D341Med (cell line): ENCODE results near the gene ACOX2.

Experiments
- DNase-seq: peaks from one replicate; pipeline ENCODE4 v3.0.0; 2012; ENCODE audit warnings: low spot score

Gene ACOX2

DNA sequence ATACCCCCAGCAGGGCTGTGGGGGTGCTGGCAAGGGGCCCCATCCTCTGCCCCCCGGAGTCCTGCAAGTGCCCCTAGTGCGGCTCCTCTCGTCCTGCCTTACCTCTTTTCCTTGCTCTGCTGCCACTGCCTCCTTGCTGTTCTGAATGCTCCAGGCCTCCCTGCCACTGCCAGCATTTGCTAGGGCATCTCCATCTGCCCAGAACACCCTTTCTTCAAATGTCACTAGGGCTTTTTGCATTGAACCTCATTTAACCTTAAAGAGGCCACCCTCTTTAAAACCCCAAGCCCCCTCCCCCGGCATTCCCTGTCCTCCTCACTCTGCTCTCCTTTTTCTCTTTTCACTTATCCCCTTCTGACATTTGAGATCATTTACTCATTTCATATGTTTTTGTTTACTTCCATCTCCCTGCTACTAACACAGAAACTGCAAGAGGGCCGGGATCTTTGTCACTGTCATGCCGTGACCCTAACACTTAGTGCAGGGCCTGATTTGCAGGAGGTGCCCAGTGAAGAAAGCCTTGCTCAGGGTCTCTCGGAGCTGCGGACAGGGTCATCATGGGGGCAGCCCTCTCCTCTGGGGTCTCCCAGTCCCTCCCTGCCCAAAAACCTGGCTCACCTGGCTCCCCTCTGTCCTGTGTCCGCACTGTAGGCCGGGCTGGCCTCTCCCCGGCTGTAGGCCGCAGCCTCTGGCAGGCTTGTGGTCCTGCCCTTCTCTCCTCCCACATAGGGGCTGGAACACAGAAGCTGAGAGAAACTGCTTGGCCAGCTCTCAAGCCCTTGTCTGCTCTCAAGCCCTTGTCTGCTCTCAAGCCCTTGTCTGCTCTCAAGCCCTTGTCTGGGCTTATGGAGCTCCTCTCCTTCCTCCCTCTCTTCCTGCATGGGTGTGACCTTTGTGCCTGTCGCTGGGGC is at the start of gene ACOX2:
Gene ACOX2 (minus strand): TSS at position 690 of the 911 bp plus-strand sequence. CDS start 2,084 bp downstream, outside the sequence.
- DNase-seq: no peak

DNA sequence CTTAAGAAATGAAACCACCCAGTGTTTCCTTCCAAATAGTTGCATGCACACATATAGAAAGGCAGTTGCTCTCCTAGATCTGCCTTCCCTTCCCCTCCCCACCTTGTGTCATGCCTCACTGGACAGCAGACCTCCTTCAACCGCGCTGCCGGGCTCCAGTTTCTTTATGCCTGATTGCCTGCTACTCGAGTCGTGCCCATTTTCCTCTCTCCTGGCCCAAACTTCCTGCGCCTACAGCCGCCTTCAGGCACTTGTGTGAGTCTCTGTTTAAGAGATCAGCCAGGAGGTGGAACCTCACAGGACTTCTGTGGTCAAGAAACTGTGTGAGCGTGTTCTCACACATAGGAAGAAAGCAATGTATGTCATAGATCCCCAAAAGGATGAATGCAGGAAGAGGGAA is 49.0 kb upstream of the ACOX2 start:
- DNase-seq: no peak

DNA sequence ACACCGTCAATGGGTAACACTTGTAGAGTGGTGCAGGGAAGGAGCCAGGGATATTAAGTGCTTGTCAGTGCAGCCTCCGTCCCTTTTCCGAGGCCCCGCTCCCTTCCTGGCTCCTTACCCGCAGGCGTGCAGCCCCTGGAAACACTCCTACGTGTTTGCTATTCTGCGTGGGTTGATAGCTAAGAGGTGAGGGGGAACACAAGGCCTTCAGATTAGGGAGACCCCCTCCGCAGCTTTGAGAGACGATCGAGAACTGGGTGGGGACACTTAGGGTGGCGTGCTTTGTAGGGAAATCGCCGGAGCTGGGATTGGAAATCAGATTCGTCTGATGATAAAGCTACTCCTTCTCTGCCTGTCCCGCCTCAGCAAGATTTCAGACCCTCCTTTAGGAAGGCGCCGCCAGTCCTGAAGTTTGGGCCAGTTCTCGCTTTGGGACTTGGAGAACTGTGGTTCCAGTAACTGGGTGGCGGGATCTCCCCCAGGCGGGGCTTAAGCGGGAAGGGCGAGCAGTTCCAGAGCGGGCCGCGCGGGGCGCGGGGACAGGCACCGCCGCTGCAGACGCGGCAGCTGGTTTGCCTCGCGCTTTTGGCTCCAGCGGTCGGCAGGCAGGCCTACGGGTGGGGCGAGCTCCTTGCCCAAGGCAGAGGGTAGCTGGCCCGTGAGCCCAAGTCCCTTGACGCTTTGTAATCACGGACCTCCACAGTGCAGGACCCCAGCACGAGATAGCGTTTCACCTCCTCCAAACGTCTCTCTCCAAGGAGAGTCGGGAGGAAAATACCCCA is 48.2 kb upstream of the ACOX2 start:
- peak; percentile 97 for DNase-seq

DNA sequence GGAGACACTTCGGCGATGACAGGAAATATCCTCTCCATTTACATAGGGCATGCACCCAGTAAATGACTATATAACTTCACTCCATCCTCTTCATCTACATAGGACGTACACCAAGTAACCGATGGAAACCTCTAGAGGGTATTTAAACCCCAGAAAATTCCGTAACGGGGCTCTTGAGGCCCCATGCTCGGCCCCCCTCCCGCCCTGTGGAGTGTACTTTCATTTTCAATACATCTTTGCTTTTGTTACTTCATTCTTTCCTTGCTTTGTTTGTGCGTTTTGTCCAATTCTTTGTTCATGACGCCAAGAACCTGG is 47.7 kb upstream of the ACOX2 start:
- DNase-seq: no peak

DNA sequence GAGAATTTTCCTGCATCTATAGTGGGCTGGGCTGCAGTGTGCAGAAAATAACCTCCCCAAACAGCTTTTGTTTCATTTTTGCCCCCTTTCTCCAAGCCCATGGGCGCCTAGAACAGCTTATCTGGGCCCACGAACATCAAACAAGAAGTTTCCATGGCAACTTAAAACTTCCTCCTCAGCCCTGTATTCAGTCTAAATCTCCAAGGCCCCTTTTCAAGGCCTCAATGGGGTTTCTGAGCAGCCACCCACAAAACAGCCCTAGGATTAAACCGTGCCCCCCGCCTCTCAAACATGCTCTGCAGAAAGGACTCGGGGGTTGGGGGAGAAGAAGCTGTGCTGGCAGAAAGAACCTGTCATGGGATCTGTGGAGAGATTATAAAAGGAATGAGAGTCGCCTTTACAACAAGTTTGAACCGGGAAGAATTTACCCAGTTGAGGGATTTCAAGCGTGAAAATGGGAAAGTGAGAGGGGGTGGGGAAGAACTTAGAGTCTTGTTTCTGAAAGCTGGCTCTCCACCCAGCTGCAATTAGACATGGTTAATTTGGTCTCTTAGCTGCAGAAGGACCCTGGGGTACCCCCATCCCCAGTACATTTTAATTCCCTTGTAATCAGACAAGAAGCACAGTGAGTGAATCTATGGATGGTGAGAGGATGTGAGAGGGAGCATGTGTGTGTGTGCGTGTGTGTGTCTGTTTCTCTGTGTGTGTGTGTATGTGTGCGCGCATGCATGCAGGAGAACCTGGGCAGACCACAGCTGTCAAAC is 44.5 kb upstream of the ACOX2 start:
- DNase-seq: no peak

DNA sequence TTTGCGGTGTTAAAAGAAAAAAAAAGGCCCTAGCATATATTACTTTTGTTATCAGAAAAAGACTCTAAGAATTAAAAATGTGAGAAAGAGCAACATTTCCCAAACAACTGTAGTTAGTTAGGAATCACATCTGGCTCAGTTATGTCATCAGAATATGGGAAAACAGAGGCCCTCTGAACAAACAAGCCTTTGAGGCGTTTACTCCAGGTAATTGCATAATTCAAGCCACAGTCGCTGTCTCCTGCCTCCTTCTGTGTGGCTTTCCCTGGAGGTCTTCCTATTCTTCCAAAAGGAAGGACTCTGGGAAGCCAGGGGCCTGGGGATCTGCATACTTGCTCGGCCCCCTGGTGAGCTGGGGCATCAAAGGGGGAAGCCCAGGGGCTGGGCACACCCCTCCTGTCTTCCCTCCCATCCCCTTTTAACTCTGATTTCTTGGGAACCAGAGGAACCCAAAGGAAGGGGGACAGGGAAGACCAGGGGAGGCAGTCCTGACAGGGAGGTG is 43.9 kb upstream of the ACOX2 start:
- no peak for DNase-seq

DNA sequence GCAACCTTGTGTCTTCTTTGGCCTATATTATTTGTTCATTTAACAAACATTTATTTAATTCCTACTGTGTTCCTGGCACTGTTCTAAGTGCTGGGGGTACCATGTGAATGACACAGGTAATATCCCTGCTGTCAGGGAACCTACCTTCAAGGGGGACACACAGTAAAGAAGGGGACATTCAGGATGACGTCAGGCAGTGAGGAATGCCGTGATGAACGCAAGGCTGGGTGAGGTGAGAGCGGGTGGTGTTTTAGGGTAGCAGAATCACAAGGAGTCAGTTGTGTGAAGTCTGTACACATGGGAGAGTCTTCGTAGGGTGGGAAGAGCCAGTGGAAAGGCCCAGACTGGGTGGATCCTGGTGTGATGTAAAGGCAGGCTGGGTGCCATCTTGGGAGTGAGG is 41.9 kb upstream of the ACOX2 start:
- no peak for DNase-seq

DNA sequence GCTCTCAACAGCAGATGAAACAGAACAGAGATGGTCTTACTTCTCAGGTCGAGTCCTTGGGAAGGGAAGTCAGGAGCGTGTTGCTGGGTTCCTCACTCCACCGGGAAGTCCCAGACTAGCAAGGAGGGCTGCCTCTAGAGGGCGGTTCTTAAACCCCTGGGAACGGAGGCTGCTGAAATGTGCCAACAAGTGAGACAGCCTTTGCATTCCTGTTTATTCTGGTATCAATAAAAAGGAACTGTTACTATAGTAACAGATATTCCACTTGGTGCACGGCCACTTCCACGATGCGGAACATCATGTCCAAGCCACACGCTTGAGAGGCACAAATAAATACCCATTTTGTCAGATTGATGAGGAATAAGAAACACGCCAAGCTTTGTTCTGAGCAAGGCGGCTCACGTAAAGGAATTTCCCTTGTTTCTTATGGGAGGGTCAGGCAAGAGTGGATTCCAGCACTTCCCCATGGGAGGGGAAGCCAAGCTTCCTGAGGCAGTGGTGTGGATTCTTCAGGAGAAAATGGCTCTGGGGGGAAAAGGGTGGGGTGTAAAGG is 40.4 kb upstream of the ACOX2 start, which contains the start of gene FAM107A:
Gene FAM107A (minus strand): TSS at position 123 of the 553 bp plus-strand sequence. CDS start 7,531 bp downstream, outside the sequence.
- DNase-seq: no peak

DNA sequence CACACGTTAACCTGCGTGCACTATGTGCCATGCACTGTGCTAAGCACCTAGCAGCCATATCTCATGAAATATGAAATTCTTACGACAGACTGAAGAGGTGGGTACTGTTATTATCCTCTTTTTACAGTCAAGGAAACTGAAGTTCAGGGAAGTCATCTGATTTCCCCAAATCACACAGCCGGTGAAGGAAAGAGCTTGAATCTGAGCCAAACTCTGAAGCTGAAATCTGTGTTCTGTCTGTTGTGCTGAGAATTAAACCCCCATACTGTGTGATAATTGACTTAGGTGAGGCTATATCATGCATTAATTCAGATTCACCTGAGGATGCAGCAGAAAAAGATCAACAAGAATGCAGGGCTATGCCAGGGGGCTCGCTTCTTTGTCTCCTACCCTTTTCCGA is 39.7 kb upstream of the ACOX2 start:
- DNase-seq: no peak

DNA sequence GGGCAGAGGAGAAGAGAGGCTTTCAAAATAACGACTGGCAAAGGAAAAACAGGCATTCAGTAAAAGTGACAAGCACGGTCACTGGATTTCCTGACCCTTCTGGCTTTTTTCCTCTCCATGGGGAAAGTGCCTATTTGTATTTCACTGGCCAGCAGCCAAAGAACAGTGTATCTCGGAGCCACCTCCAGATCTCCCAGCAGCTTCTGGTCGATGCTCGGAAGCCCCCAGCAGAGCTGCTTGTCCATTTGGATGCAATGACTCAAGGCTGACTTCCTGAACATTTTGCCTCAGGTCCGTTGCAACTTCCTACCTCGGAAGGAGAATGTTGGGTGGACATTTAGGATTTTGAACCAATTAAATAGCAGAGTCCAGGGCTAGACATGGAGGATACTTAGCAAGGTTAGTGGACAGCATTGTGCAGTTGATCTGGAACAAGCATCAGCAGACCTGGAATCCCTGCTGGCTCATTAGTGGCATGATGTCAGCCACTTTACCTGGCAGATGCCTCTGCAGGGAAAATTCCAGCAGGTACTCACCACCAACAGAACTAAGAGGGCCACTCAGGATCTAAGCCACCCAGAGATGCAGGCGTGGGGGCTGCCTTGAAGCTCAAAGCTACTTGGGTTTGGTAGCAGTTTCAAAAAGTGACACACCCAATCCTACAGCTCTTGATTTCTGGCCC is 39.1 kb upstream of the ACOX2 start:
- no peak for DNase-seq

DNA sequence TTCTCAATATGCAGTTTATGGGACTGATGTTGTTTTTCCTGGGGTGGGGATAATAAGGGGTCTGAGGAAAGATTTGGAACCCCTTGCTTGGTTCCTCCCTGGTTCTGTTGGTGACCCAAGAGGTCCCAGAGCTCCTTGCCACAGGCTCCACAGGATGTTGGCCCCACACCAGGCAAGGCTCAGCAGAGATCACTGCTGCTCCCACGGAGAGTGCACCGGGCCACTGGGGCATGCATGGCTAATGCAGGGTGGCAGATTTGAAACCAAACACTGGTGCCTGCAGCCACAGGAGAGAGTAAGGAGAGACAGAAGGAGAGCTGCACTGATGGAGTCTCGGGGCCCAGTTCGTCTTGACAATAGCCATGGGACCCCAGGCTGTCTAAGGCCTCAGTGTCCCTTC is 37.7 kb upstream of the ACOX2 start:
- no peak for DNase-seq

DNA sequence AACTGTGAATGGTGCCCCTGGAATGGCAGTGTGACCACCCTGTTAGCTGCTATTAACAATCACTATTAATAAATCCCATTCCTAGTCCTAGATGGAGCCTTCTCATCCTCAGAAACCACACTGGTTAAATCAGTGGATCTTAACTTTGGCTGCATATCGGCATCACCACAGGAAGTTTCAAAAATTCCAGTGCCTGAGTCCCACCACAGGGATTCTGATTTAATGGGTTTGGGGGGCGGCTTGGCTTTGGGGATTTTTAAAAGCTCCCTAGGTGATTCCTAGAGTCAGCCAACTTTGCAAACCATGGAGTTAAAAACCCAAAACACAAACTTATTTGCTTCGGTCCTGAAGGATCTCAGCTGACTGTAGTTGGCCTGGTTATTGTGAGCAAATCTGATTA is 37.1 kb upstream of the ACOX2 start:
- no peak for DNase-seq

DNA sequence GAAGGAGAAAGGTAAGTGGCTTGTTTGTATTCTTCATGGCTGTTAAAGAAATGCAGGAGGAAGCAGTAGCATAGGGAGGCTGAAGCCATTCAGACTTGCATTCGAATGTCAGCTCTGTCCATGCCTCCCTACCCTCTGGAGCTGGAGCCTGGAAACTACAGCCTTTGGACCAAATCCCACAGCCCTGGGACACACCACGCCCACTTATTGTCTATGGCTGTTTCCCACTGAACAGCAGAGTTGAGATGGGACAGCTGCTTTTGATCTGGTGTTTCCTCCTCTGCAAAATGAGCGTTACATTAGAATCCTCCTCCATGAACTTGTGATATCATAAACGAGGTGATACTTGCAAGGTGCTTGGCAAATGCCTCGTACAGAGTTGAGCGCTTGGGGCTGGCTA is 36.6 kb upstream of the ACOX2 start:
- no peak for DNase-seq

DNA sequence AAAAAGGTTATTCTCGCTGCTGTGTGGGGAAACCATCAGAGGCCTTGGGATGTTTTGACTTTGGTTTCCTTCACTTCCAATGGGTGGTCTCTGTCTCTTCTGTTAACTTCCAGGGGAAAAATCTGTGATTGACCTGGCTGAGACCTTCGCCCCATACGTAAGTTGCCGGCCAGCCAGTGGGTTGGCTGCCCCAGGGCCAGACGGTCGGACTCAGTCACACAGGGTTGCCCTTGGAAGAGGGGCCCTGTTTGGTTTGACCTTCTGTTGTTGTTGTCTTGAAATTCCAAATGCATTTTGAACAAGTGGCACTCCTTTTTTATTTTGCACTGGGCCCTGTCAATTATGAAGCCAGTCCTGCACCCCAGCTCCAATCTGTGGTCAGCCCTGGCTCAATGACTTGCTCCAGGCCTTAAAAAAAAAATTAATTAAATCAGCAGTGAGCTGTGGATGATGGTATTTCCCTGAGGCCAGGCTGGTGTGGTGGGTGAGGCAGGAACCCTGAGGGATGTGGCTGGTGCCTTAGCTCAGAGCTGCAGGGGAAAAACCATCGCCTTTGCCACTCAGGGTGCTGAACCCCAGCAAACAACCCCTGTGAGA is 35.7 kb upstream of the ACOX2 start:
- no peak for DNase-seq

DNA sequence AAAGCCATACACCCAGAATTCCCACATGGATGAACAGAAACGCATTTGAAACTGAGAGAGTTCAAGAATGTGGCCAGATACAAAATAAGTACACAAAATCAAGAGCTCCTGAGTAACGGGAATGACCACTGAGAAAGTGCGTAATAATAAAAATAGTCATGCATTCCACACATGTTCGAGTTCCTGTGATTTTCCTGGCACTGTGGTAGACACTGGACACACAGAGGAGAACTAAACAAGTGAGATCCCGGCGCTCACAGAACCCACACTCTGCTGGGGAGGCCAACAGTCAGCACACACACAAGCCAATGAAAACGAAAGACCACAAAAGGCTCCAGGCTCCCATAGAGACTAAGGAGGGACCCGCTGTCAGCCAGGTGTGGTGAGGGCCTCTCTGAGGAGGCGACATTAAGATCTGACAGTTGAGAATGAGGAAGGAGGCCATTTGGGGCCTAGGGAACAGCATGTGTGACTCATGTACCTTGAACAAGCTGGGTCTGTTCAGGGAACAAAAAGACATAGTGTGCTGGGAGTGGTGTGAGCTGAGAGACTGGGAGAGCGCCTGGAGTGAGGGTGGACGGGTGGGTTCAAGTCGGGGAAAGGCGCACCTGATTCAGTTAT is 35.1 kb upstream of the ACOX2 start:
- DNase-seq: no peak

DNA sequence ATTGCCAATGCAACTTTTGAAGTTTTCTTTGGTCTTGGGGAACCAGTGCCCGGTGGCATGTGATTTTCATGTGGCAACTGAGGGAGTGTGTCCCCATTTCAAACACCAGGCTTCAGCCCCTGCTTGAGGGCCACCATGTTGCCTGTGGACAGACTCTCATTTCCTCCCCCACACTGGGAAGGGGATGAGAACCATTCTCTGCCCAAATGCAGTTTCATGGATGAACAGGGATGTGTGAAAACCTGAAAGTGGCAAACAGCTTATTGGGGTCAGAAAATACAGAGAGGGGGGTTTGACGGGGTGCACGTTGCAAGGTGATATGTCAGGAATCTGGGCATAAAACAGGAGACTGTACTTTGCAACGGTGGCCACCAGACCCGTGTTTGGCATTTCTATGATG is 33.9 kb upstream of the ACOX2 start:
- no peak for DNase-seq

DNA sequence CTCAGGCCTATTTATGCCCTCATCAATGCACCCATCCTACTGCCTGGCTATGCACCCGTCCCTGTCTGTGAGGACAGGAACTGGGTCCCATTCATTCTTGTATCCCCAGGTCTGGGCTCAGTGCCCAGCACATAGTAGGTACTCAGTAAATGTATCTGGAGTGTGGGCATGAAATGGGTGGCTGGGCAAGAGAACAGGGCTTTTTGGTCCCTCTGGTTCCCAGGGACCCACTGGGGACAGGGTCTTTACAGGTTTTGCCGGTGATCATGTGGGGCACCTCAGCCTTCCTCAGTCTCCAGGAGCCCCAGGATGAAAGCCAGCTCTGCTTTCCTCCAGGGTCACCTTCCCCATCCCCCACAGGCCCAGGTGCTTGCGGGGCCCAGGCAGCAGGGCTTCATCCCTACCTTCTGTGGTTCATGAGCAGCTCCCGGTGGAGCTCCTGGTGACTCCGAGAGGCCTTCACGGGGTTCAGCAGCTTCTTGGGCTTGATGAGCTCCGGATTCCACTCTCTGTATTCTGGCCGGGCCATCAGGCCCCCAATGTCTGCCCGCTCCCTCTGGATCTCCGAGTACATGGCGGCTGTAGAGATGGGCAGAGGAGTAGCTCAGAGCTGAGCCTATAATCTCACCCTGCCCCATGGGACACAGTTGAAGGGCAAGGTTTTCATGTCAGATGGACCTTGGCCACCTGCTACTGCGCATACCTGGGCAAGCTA is 32.5 kb upstream of the ACOX2 start:
- no peak for DNase-seq

DNA sequence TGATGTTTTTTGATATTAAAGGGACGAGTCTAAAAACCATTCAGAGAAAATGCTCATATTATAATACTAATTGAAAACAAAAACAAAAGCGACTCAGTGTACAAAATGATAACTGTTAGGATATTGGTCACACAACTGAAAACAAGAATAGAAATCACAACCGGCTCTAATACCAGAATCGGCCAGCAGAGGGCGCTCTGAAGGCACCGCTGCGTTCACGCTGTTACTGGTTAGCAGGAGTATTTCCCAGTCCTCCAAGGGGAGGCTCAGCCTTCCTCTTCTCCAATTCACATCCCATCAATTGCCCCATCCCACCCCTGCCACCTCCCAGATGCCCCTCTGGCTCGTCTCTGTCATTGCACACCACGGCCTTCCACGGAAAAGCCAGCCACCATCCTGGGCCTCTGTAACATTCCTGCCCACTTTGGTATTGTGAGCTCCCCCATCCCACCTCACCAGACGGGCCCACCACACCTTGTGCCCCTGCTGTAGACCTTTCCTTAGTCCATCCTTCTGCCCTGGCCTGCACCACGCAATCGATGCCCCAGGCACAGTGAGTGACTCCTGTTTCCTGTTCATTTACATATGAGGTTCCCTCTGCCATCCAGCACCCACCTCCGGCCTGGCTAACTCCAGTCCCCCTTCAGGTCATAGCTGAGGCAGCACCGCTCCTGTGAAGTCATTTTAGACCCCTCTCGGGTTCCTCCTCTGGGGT is 31.7 kb upstream of the ACOX2 start:
- peak; percentile 78 for DNase-seq

DNA sequence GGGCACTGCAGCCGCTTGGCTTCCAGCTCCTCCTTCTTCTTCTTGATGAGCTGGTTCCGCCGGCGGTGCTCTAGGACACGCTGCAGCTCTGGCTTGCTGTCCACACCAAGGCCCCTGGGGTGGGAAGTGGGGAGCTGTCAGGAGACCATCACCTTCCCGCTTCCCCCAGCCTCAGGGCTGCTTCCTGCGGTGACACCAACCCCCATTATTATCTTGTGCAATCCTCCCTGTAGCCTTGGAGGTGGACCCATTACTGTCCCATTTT is 30.2 kb upstream of the ACOX2 start:
- DNase-seq: no peak
